NK-92 (cell line): ENCODE measurements around the gene JARID2.

Experiments used
- DNase-seq: peaks from one replicate; lab custom pipeline; 2025; ENCODE audit not compliant: unreplicated experiment; lab: John Stamatoyannopoulos, UW

Gene JARID2

DNA sequence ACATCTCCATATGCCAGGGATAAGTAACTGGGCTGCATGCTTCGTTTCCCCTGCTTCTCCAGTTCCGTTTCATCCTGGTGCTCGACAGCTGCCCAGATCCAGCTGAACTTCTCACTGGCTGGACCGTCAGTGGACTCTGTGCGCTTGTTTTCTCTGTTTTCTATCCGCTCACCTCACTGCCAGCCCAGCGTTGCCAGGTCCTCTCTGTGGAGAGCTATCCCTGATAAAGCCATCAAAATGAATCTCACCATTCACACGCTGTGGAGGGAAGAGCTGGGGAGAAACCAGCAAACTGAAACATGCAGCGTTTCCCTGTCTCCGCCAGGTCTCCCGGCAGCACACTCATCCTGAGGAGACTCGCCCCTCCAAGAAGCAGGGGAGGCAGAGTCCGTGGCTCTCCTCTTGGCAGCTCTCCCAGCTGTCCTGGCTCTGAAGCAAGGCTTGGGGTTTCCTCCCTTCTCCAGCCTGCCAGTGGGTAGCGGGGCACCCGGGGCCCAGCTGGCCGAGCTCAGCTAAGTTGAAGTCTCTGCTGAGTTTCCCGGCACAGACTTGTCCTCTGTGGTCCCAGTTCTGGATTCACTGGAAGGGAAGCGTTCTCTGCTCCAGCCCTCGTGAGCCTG lies 256.1 kb downstream of the JARID2 start:
- no peak for DNase-seq

- no peak for DNase-seq
Measured at GRCh38 chr6:15502446-15503345, 256.8 kb downstream of the JARID2 start.

GRCh38 chr6:15503346-15503680 lies 257.4 kb downstream of the JARID2 start:
- no peak for DNase-seq

- DNase-seq: no peak
Measured at GRCh38 chr6:15504040-15504495, 258.2 kb downstream of the JARID2 start.

GRCh38 chr6:15504581-15505350 lies 258.9 kb downstream of the JARID2 start:
- DNase-seq: no peak

GRCh38 chr6:15505463-15505918 lies 259.6 kb downstream of the JARID2 start:
- DNase-seq: no peak

DNA sequence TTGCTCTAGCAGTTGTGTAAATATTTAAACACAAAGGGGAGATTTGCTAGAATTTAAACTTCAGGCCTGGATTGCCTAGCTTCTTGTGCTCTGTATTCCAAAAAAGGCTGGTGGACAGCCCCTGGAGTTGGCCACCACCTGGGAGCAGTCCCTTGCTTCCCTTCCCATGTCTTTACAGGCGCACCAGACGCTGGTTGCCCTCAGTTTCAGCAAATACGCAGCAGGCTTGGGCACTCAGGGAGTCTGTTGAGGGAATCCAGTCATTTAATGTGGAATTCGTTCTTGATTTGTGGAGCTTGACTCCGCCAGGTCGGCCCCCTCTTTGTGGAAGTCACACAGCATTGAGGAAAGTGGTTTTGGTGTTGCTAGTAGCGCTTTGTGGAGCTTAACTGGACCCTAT lies 260.2 kb downstream of the JARID2 start:
- DNase-seq: no peak

- no peak for DNase-seq
Measured at GRCh38 chr6:15507221-15507620, 261.4 kb downstream of the JARID2 start.

DNA sequence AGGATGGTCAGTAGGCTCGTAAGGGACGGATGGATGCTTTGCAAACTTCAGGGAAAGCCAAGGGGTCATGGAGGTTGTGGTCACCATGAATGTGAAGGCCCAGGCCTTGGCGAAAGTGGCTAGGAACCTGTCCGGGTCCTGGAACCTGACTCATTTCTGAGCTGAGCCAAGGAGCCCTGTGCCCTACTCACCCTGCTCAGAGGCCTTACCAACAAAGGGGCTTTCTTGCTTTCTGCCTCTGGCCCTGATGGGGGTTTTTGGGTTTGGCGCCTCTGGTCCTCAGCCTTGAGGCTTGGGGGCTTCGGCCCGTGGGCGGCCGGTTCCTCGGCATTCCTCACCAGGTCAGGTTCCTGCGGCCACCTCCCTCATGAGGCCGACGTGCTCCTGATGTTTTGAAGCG lies 261.9 kb downstream of the JARID2 start:
- DNase-seq: no peak

DNA sequence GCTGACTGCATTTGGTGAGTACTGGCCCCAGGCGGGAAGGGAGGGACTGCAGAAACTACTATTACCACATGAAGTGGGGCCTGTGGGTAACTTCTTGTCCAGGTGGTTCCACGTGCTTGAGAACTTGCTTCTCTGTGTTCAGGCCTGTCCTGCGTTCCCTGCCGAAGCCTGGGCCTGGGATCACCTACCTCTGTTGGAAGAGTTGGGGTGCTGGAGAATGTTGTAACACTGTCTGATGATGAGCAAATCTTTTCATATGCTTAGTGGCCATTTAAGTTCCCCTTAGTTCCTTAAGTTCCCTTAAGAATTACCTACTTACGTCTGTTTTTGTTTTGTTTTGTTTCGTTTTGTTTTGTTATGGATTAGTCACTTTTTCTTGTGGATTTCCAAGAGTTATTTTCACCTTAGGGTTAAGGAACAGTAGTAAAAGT lies 262.6 kb downstream of the JARID2 start:
- DNase-seq: no peak

- DNase-seq: no peak
Measured at GRCh38 chr6:15508931-15509330, 263.1 kb downstream of the JARID2 start.

- DNase-seq: no peak
Measured at GRCh38 chr6:15509335-15509933, 263.6 kb downstream of the JARID2 start.

- no peak for DNase-seq
Measured at GRCh38 chr6:15510121-15510520, 264.3 kb downstream of the JARID2 start.

DNA sequence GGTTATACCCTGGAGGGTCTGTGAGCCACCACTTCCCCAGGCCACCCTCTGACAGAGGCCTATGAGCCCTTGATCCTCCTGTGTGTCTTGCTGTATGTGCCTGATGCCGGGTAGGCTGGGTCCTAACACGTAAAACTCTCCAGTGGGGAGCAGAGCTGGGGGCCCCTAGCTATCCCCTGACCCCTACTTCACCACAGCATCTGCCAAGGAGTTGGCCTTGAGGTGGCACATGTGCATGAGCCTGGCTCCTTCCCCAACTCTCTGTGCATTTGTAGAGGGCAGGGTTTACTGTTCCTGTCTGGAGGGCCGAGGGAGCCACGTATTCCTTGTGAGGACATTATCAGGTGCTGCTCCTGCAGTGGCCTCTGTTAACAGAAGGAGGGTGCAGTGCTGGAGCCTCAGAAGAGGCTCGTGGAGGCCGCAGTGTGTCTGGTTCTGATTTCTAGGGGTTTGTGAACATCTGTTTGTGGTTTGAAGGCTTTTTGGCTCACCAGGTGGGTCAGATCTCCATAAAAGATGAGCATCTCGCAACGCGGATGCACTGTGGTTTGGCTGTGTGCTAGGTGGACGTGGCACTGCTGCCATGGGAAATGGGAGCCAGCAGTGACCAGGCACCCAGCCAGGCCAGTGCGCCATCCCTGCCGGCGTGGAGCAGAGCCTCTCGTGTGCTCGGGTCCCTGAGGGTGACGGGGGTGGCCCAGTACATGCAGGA lies 264.8 kb downstream of the JARID2 start:
- DNase-seq: no peak

DNA sequence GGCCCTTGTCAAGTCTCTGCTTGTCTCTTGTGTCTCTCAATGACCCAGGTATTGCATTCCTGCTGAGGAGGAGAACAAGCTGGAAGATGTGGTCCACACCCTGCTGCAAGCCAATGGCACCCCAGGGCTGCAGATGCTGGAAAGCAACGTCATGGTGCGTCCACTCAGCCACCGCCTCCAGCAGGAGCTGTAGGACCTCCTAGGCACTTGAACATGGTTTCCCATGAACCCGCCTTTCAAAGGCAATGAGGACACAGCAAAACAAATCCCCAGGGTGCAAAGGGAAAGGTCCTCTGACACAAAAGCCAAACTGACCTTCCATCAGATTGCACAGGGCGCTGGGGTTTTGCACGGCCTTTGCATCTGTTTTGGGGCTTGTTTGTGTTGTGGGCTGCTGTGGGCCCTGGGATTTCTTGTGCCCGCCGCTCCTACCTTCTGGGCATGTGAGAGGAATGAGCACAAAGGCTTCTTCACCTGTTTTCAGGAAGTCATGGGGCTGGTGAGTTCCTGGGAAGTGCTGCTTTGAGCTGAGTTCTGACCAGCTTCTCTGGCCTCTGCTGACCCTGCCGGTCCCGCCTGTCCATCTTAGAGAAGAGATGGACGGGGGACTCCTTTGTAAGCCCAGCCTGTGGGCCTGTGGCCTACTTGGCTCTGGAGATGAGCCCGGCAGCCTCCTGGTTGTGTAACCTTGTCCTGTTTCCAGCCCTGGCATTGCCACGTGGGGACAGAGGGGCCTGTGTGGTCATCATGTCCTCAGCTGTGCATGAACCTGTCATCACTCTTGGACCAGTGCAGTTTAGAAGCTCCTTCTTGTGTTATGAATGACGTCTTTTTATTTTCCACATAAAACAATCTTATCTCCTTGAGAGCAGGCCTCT lies 265.6 kb downstream of the JARID2 start:
- DNase-seq: no peak

- no peak for DNase-seq
Measured at GRCh38 chr6:15512126-15512525, 266.3 kb downstream of the JARID2 start.

DNA sequence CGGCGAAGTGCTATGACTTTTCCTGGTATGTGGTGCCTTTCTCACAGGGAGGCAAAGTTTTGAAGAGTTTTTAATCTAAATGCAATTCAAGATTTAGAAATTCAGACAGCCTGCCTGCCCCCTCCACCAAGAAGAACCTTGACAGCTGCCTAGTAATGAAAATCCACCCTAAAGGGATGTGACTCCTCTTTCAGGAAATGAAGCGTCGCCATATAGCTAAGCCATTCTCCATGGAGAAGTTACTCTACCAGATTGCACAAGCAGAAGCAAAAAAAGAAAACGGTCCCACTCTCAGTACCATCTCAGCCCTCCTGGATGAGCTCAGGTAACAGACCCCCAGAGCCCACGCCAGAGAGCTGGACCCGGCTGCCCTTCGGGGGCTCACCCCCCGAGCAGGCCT lies 266.9 kb downstream of the JARID2 start:
- no peak for DNase-seq

- DNase-seq: no peak
Measured at GRCh38 chr6:15513131-15513771, 267.4 kb downstream of the JARID2 start.
